Measurements from ENCODE around the gene EPB42.

The EPB42 gene

GRCh38 chr15:43260011-43260615, 39.3 kb upstream of the EPB42 start:
- no peak for TF ChIP-seq CTCF (IDR thresholded peaks at IDR 0.05; ENCODE audit: low read depth, low read length)
- DNase-seq (ENCODE audit: extremely low read depth, low read depth), result no peak

- no peak for DNase-seq (ENCODE audit: extremely low read depth, low read depth)
- no peak for TF ChIP-seq CTCF (IDR thresholded peaks at IDR 0.05; ENCODE audit: low read depth, low read length)
Observed at GRCh38 chr15:43258781-43259180, 38.0 kb upstream of the EPB42 start.

GRCh38 chr15:43256341-43256740, 35.5 kb upstream of the EPB42 start:
- no peak for DNase-seq (ENCODE audit: extremely low read depth, low read depth)
- no peak for TF ChIP-seq CTCF (IDR thresholded peaks at IDR 0.05; ENCODE audit: low read depth, low read length)

GRCh38 chr15:43255376-43255775, 34.6 kb upstream of the EPB42 start:
- DNase-seq (ENCODE audit: extremely low read depth, low read depth), result no peak
- TF ChIP-seq CTCF (IDR thresholded peaks at IDR 0.05; ENCODE audit: low read depth, low read length), result no peak

GRCh38 chr15:43253431-43254403, 32.9 kb upstream of the EPB42 start:
- DNase-seq (ENCODE audit: extremely low read depth, low read depth), result no peak
- no peak for TF ChIP-seq CTCF (IDR thresholded peaks at IDR 0.05; ENCODE audit: low read depth, low read length)

- no peak for DNase-seq (ENCODE audit: extremely low read depth, low read depth)
- TF ChIP-seq CTCF (IDR thresholded peaks at IDR 0.05; ENCODE audit: low read depth, low read length), result no peak
Observed at GRCh38 chr15:43251871-43252250, 31.0 kb upstream of the EPB42 start.

GRCh38 chr15:43251185-43251870, 30.5 kb upstream of the EPB42 start:
- DNase-seq (ENCODE audit: extremely low read depth, low read depth), result no peak
- no peak for TF ChIP-seq CTCF (IDR thresholded peaks at IDR 0.05; ENCODE audit: low read depth, low read length)

Data from AG09319 (cell line).